ENCODE data around the gene TARM1.

TARM1 gene

DNA sequence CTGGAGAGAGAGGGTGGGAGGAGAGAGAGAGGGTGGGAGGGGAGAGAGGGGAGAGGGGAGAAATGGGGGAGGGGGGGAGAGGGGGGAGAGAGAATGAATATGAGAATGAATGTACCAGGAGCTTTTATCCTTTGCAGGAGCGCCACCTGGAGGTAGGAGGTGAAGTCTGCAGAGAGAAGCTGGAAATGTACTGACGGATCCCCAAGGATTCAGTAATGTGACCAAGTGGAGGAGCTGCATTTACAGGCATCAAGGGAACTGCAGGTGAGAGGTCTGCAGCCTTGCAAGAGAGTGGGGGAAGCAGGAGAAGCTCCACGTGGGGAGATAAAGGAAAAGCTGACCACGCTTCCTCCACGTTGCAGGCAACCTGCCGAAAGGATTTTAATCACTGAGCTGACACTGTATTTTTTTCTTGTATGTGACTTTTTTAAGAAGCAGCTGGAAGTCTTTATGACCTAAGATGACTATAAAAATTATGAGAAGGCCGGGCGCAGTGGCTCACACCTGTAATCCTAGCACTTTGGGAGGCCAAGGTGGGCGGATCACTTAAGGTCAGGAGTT lies 51.2 kb downstream of the TARM1 start:
- DNase-seq: peak; percentile 60

- DNase-seq: peak; percentile 33
Measured at GRCh38 chr19:54029301-54029700, 51.9 kb downstream of the TARM1 start.

DNA sequence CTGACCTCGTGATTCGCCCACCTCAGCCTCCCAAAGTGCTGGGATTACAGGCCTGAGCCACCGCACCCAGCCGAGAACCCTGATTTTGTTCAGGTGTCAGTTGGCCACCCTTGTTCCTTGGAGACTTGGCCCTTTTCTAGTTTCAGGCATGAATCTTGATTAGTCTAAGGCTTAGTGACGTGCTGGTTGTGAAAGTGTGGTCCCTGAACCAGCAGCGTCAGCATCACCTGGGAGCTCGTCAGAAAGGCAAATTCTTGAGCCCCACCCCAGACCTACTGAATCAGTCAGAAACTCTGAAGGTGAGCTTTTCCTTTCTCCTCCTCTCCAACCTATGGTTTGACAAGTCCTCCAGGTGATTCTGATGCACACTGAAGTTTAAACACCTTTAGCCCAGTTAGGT lies 54.5 kb downstream of the TARM1 start:
- no peak for DNase-seq

DNA sequence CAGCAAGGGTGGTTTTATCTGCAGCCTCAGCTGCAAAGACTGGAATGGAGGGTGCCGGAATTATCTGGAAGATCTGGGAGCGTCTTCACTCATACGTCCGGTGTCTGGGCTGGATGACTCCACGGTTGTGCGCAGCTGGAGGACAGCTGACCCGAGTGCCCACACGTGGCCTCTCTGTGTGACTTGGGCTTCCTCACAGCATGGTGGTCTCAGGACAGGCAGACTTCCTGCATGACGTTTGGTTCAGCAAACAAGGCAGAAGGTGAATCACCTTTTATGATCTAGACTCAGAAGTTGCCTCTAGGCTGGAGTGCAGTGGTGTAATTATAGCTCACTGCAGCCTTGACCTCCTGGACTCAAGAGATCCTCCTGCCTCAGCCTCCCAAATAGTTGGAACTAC lies 56.5 kb downstream of the TARM1 start:
- DNase-seq: no peak

DNA sequence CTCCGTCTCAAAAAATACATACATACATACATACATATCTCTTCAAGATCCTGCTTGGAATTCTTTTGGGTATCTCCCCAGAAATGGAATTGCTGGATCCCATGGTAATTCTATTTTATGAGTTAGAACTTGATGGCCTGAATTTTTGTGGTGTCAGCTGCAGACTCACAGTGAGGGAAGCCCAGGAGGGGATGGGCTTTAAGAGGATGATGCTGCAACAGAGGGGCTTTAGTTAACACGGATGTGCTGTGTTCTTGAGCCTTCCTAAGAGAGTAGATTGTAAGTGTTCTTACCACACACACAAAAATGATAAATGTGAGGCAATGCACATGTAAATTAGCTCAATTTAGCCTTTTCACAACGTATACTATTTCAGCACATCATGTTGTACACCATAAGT lies 58.0 kb downstream of the TARM1 start:
- no peak for DNase-seq

DNA sequence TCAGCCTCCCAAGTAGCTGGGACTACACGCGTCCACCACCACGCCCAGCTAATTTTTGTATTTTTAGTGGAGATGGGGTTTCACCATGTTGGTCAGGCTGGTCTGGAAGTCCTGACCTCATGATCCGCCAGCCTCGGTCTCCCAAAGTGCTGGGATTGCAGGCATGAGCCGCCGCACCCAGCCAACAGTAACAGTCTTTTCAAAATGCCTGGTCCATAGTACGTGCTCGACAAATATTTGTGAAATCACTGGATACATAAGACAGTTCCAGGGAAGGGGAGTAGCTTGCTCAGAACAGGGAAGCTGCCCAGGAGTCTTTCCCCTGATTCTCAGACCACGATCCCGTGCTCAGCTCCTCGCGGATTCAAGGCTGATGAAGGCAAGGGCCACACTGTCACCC lies 59.2 kb downstream of the TARM1 start:
- DNase-seq: no peak

GRCh38 chr19:54021363-54021762 lies 59.8 kb downstream of the TARM1 start:
- DNase-seq: no peak

Data from inflammatory macrophage treated with lipopolysaccharide for 4 hours (primary cell).